HG03342 (cell line): Measurements from ENCODE around the gene ACSS1.

Source experiments
- ATAC-seq: cut with Tn5 transposase; IDR thresholded peaks from one replicate; pipeline ENCODE4 v1.9.1; 2021; ENCODE audit warnings: mild to moderate bottlenecking, moderate library complexity; ENCODE audit not compliant: unreplicated experiment

Gene ACSS1

DNA sequence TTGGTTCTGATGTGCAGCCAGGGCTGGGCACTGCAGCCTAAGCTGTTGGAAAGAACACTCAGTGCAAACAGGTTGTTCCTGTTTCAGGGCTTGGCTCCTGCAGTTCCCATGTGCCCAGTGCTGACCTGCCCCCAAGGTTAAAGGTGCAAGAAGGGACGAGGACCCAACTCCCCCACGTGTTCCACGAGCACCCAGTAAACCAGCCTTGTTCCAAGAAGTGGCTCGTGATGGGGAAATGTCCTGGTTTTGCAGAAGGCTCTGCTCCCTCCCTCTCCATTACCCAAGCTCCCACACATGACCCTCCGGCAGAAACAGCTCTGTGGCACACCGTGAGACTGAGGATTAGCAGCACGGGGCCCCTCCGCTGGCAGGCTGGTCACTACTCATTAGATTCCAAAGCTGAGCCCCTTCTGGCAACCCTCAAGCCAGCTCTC is 9.4 kb downstream of the ACSS1 start:
- no peak for ATAC-seq

GRCh38 chr20:25047766-25048165 is 10.2 kb downstream of the ACSS1 start:
- ATAC-seq, result no peak

- ATAC-seq, result no peak
Observed at GRCh38 chr20:25046736-25047666, 10.9 kb downstream of the ACSS1 start.

GRCh38 chr20:25046181-25046641 is 11.7 kb downstream of the ACSS1 start:
- ATAC-seq, result no peak

- ATAC-seq, result no peak
Observed at GRCh38 chr20:25045343-25045712, 12.6 kb downstream of the ACSS1 start.

DNA sequence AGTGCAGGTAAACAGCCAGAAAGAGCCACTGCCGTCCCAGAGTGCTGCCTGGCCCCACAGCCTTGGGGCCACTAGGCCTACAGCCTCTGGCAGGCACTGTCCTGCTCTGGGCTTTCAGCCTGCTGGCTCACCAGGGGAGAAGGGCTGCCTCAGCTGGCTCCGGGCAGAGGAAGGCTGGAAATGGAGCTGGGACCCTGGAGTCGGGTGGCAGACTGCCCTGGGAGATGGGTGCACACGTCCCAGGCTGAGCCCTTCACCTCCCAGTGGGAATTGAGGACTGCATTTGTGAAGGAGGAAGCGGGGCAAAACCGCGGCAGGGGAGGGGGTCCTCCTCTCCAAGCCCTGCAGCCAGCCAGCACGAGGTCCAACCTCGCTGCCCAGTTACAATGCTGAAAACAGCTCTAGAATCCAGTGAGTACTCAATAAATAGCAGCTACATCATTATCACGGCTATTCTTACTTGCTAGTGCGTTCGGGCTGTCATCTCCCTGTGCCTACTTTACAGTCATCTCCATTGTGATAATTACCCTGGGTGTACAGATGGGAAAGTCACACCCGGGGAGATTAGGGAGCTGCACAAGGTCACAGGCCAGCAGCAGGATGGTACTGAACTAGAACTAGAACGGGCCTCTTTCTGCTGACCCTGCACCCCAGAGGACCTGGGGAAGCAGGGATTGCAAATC is 13.1 kb downstream of the ACSS1 start:
- ATAC-seq, result no peak

GRCh38 chr20:25044261-25044560 is 13.7 kb downstream of the ACSS1 start:
- no peak for ATAC-seq

GRCh38 chr20:25043499-25044260 is 14.3 kb downstream of the ACSS1 start:
- no peak for ATAC-seq

DNA sequence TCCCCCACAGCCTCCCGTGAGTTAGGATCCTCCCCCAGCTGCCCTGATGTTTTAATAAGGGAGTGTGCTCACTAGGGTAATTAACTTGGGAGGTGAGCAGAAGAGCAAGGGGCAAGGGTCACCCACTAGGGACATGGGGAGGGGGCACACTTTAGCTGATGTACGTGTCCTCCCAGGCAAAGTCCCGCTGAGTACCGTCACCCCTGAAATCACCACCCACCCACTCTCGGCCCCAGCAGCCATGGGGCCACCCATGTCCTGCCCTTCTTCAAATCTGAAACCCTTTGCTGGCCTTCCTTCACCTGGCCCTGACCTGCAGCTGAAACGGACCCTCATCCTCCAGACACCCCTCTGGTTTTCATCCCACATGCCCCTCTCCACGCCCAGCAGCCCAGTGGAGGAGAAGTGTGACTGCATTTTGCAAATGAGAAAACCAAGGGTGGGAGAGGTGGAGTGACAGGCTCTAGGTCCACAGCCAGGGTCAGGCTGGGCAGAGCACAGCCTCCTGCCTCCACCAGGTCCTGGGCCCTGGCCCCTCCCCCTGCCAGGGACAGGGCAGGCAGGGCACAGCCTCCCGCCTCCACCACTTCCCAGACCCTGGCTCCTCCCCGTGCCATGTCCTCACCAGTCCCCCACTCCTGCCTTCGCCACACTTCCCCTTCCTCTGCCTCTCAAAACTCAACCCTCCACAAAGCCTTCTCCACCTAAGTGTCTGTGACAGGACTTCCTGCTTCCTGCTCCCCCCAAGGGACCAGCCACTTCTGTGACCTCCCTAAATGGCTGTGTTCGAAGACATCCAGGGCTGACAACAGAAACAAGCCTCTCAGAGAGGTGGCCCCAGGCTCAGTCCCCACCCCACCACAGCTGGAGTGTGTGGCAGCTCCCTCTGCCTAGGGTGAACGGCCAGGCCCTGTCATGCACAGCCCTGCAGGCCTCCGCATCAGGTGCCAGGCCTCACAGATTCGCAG is 15.1 kb downstream of the ACSS1 start:
- peak; percentile 91 for ATAC-seq

DNA sequence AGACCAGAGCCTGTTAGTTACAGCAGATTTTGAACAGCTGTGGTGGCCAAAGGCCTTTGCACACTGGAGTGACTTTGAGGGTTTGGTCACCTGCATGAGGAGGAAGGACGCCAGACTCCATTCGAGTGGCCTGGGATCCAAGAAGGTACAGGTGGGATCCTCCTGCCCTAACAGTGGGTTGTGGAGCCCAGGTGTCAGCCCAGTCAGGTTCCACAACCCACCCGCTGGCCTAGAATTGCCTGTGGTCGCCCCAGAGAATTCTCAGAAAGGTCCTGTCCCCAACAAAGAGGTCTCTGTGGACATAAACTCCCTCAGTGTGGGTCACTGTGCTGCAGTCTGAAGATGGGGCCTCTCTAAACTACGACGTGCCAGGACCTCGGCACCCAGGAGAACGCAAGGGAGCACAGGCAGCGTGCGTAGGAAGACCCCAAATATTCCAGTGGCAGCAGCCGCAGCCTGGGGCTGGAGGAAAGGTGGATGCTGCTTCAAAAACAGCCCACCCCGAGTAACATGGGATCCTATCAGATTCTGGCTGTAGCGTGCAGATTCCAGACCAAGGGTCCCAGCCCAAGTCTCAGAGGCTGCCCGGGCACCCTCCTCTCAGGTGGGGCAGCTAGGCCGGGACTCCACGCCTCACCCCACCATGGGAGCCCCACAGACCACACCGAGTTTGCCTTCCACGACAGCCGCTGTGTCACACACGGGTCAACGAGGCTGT is 16.0 kb downstream of the ACSS1 start:
- ATAC-seq, result no peak

GRCh38 chr20:25040438-25040831 is 17.5 kb downstream of the ACSS1 start:
- no peak for ATAC-seq

GRCh38 chr20:25039697-25040437 is 18.1 kb downstream of the ACSS1 start:
- ATAC-seq, result no peak

DNA sequence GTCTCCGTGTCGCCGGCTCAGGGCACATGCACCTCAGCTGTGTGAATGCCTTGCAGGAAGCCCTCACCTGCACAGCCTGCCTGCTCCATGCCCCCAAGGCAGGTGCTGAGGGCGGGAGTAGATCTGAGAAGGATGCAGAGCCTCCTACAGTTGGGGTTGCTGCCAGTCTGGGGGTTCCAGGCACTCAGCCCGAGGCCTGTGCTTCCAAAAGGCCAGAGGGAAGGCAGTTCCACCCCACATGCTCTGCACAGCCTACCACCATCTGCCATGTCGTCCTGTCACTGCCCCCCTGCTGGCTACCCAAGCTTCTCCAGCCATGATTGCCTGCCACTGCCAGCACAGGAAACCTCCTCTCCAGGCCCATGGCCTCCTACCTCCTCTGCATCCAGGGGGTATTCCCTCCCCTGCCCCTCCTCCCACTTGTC is 19.3 kb downstream of the ACSS1 start:
- ATAC-seq, result no peak

DNA sequence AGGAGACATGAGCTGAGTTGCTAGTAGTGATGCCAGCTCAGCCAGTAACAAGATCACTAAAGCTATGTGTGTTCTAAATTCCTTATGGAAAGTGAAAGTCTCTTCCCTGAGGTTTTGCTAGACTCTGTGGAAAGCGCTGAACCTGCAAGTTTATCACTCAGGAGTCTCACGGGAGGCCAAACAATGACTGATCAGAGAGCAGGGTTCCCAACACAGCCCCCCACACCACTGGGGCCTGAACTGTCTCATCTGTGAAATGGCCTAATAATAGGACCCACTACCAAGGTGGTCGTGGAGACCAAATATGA is 19.9 kb downstream of the ACSS1 start:
- ATAC-seq, result no peak

DNA sequence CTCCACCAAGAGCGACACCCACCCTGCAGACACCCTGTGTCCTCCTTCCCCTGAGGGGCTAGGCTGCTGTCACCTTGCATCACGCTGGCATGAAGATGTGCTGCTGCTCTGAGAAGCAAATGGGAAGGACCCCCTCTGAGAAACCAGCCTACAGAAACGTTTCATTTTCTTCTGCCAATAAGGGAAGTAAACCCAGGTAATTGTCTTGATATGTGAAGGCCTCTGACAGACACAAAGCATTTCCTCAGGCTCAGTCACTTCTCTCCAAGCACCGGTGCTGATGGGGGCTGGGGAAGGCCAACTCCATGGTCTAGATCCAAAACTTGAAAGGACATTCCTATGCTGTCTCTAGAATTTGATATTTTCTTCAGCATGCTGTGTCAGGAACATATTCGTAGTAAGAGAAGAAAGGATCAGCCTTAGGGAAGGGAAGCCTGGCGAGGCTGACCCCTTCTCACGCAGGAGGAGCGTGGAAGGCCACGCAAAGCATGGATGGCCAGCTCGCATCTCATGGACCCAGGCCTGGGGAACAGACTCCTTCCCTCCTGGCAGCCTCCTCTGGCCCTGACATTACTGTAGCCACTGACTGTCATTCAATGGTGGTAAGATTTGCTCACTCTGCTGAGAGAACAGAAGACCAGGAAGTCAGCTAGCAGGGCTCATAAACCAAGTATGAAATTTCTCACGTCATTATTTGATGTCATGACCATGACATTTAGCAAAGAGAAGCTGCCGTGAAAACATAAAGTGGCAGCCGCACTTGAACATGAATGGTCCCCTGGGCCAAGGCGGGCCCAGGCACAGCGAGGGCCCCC is 20.4 kb downstream of the ACSS1 start:
- ATAC-seq, result no peak

DNA sequence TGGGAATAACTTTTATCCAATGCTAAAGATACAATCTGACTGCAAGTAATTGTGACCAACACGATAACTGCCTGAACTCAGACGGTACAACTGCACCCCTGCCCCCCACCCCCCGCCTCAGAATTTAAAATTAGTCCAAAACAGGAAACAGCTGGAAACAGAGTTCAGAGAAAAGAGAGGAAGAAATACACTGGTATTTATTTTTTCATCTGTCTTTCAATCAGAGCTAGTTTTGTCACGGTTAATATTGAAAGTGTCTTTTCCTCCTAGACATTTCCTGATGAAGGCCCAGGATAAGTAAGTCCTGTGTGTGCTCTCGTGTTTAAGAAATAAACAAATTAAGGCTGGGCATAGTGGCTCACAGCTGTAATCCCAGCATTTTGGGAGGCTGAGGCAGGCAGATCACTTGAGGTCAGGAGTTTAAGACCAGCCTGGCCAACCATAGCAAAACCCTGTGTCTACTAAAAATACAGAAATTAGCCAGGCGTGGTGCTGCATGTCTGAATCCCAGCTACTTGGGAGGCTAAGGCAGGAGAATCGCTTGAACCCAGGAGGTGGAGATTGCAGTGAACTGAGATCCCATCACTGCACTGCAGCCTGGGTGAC is 21.5 kb downstream of the ACSS1 start:
- no peak for ATAC-seq

DNA sequence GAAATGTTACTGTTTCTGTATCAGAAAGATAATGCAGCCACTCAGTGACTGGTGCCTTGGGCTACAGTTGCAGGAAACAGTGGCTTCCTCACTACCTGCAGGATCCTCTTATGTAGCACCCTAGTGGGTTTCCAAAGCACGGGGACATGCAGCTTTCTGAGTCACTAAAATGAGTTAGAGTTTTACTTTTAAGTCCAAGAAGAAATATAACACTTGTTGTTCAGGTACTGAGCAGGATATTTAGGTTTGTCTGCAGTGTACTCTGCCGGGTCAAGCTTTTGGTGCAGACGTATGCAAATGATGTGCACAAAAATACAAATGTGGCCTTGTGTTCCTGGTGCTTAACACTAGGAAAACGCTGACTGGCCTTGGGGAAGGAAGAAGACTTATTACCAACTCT is 22.0 kb downstream of the ACSS1 start:
- no peak for ATAC-seq

DNA sequence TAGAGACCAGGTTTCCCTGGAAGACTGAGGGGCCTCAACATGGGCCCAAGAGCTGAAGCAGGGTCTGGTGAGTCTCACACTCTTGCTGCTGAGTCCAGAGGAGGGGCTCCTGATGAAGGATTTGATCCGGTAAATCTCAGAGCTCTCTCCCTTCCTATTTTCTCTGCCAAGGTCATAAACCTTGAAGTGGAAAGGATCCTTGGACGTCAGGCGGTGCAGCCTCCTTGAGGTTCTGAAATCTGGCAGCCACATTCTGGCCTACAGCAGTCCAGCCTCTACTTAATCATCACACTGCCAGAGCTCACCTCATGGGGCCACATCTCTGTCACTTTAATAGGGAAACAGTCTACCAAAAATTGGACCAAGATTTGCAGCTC is 24.0 kb downstream of the ACSS1 start:
- ATAC-seq, result no peak
